SK-N-SH treated with all-trans-retinoic acid at 6 μM for 48 hours (cell line): ENCODE results near the gene ACSM3.

Experiments
- ATAC-seq: fragments of 200-7000 bp; cut with Tn5 transposase; 3 replicates; pipeline ENCODE4 v1.9.1; 2020; ENCODE audit warnings: mild to moderate bottlenecking, moderate library complexity
- BACH2 ChIP-seq: fragments of 250-450 bp; sonication (Bioruptor Pico); IDR thresholded peaks from 2 replicates; pipeline ENCODE4 v1.9.0; 2021; ENCODE audit warnings: mild to moderate bottlenecking, borderline replicate concordance
- CSDC2 ChIP-seq: fragments of 250-450 bp; sonication (Bioruptor Pico); IDR thresholded peaks from 2 replicates; pipeline ENCODE4 v1.5.0; 2020; ENCODE audit warnings: mild to moderate bottlenecking, moderate library complexity
- ESRRG ChIP-seq: fragments of 250-450 bp; sonication (Bioruptor Pico); IDR thresholded peaks from 2 replicates; pipeline ENCODE4 v1.6.1; 2021; ENCODE audit warnings: mild to moderate bottlenecking
- GLIS3 ChIP-seq: fragments of 250-450 bp; sonication (Bioruptor Pico); IDR thresholded peaks from 2 replicates; pipeline ENCODE4 v1.5.0; 2020; ENCODE audit warnings: mild to moderate bottlenecking, moderate library complexity
- ISL1 ChIP-seq: fragments of 250-450 bp; sonication (Bioruptor Pico); IDR thresholded peaks from 2 replicates; pipeline ENCODE4 v2.1.2; 2022; ENCODE audit warnings: mild to moderate bottlenecking, moderate library complexity
- OSR1 ChIP-seq: fragments of 250-450 bp; sonication (Bioruptor Pico); IDR thresholded peaks from 2 replicates; pipeline ENCODE4 v1.8.0; 2022; ENCODE audit warnings: moderate library complexity, mild to moderate bottlenecking, inconsistent platforms
- PPARA ChIP-seq: fragments of 250-450 bp; sonication (Bioruptor Pico); IDR thresholded peaks from 2 replicates; pipeline ENCODE4 v1.5.0; 2020; ENCODE audit warnings: mild to moderate bottlenecking, borderline replicate concordance
- RARB ChIP-seq: fragments of 250-450 bp; sonication (Bioruptor Pico); IDR thresholded peaks from 2 replicates; pipeline ENCODE4 v1.8.0; 2021; ENCODE audit warnings: mild to moderate bottlenecking, moderate library complexity
- SNAI2 ChIP-seq: fragments of 250-450 bp; sonication (Bioruptor Pico); IDR thresholded peaks from 2 replicates; pipeline ENCODE4 v1.5.0; 2020; ENCODE audit warnings: mild to moderate bottlenecking, moderate library complexity
- TCF4 ChIP-seq: fragments of 250-450 bp; sonication (Bioruptor Pico); IDR thresholded peaks from 2 replicates; pipeline ENCODE4 v1.8.0; 2021; ENCODE audit warnings: mild to moderate bottlenecking, moderate library complexity, borderline replicate concordance
- TOX ChIP-seq: fragments of 250-450 bp; sonication (Bioruptor Pico); IDR thresholded peaks from 2 replicates; pipeline ENCODE4 v1.8.0; 2021; ENCODE audit warnings: mild to moderate bottlenecking, moderate library complexity, borderline replicate concordance
- ZFP3 ChIP-seq: fragments of 250-450 bp; sonication (Bioruptor Pico); IDR thresholded peaks from 2 replicates; pipeline ENCODE4 v1.5.0; 2020; ENCODE audit warnings: mild to moderate bottlenecking, moderate library complexity
- ZFP30 ChIP-seq: fragments of 450-650 bp; formaldehyde crosslinking; IDR thresholded peaks from 2 replicates; pipeline ENCODE4 v1.5.0; 2022; ENCODE audit warnings: mild to moderate bottlenecking, moderate library complexity
- ZNF565 ChIP-seq: fragments of 450-650 bp; formaldehyde crosslinking; conservative IDR thresholded peaks from 2 replicates; pipeline ENCODE4 v1.5.0; 2020; ENCODE audit warnings: low read depth, mild to moderate bottlenecking, moderate library complexity
- ZNF70 ChIP-seq: fragments of 450-650 bp; formaldehyde crosslinking; IDR thresholded peaks from 2 replicates; pipeline ENCODE4 v1.5.0; 2020; ENCODE audit warnings: mild to moderate bottlenecking, moderate library complexity
- ZNF8 ChIP-seq: fragments of 450-650 bp; formaldehyde crosslinking; IDR thresholded peaks from 2 replicates; pipeline ENCODE4 v1.5.0; 2020; ENCODE audit warnings: mild to moderate bottlenecking, moderate library complexity
- TF ChIP-seq, protein P1 (sequence below): fragments of 250-450 bp; sonication (Bioruptor Pico); IDR thresholded peaks from 2 replicates; pipeline ENCODE4 v1.5.1; 2020; ENCODE audit warnings: low read depth, mild to moderate bottlenecking, moderate library complexity
- TF ChIP-seq, protein P2 (sequence below): fragments of 250-450 bp; sonication (Bioruptor Pico); IDR thresholded peaks from 2 replicates; pipeline ENCODE4 v1.5.1; 2021; ENCODE audit warnings: mild to moderate bottlenecking, moderate library complexity
- TF ChIP-seq, protein P3 (sequence below): fragments of 250-450 bp; sonication (Bioruptor Pico); IDR thresholded peaks from 2 replicates; pipeline ENCODE4 v1.8.0; 2021; ENCODE audit warnings: low read depth, mild to moderate bottlenecking, moderate library complexity, borderline replicate concordance
- TF ChIP-seq, protein P4 (sequence below): fragments of 250-450 bp; sonication (Bioruptor Pico); IDR thresholded peaks from 2 replicates; pipeline ENCODE4 v1.5.0; 2020; ENCODE audit warnings: mild to moderate bottlenecking, moderate library complexity

ACSM3 gene

DNA sequence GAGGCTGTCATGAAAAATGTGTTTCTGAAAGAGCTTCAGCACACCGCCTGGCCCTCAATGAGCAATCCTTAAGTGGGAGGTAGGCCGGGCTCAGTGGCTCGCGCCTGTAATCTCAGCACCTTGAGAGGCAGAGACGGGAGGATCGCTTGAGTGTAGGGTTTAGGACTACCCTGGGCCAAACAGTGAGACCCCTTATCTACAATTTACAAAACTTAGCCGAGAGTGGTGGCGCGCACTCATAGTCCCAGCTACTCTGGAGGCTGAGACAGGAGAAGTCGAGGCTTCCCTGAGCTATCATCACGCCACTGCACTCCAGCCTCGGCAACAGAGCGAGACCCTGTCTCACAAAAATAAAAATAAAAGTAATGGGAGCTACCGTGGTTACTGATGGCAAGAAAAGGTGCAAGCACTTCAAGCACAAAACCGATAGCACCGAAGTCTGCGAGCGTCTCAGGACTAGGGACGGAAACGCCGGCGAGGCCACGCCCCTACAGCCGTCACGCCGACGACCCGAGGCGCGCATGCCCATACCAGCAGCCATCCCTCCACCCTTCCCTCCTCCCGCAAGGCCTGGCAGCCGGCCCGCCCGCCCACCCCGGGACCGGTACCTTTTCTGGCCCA, 22.8 kb upstream of the ACSM3 start:
- ATAC-seq = peak; percentile 95
- TF ChIP-seq ZFP3 (no peak), BACH2 (no peak), CSDC2 (CRISPR knock-in tag) (no peak), PPARA (no peak), ZNF8 (no peak), ZFP30 (no peak), RARB (CRISPR knock-in tag) (no peak), SNAI2 (CRISPR knock-in tag) (no peak), ISL1 (CRISPR knock-in tag) (no peak), ZNF565 (CRISPR knock-in tag) (no peak), ZNF70 (CRISPR knock-in tag) (no peak)
- TF ChIP-seq, protein P1, sequence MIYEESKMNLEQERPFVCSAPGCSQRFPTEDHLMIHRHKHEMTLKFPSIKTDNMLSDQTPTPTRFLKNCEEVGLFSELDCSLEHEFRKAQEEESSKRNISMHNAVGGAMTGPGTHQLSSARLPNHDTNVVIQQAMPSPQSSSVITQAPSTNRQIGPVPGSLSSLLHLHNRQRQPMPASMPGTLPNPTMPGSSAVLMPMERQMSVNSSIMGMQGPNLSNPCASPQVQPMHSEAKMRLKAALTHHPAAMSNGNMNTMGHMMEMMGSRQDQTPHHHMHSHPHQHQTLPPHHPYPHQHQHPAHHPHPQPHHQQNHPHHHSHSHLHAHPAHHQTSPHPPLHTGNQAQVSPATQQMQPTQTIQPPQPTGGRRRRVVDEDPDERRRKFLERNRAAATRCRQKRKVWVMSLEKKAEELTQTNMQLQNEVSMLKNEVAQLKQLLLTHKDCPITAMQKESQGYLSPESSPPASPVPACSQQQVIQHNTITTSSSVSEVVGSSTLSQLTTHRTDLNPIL = no peak
- TF ChIP-seq, protein P2, sequence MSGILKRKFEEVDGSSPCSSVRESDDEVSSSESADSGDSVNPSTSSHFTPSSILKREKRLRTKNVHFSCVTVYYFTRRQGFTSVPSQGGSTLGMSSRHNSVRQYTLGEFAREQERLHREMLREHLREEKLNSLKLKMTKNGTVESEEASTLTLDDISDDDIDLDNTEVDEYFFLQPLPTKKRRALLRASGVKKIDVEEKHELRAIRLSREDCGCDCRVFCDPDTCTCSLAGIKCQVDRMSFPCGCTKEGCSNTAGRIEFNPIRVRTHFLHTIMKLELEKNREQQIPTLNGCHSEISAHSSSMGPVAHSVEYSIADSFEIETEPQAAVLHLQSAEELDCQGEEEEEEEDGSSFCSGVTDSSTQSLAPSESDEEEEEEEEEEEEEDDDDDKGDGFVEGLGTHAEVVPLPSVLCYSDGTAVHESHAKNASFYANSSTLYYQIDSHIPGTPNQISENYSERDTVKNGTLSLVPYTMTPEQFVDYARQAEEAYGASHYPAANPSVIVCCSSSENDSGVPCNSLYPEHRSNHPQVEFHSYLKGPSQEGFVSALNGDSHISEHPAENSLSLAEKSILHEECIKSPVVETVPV = no peak
- TF ChIP-seq, protein P3, sequence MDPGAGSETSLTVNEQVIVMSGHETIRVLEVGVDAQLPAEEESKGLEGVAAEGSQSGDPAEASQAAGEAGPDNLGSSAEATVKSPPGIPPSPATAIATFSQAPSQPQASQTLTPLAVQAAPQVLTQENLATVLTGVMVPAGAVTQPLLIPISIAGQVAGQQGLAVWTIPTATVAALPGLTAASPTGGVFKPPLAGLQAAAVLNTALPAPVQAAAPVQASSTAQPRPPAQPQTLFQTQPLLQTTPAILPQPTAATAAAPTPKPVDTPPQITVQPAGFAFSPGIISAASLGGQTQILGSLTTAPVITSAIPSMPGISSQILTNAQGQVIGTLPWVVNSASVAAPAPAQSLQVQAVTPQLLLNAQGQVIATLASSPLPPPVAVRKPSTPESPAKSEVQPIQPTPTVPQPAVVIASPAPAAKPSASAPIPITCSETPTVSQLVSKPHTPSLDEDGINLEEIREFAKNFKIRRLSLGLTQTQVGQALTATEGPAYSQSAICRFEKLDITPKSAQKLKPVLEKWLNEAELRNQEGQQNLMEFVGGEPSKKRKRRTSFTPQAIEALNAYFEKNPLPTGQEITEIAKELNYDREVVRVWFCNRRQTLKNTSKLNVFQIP (CRISPR knock-in tag) = no peak

DNA sequence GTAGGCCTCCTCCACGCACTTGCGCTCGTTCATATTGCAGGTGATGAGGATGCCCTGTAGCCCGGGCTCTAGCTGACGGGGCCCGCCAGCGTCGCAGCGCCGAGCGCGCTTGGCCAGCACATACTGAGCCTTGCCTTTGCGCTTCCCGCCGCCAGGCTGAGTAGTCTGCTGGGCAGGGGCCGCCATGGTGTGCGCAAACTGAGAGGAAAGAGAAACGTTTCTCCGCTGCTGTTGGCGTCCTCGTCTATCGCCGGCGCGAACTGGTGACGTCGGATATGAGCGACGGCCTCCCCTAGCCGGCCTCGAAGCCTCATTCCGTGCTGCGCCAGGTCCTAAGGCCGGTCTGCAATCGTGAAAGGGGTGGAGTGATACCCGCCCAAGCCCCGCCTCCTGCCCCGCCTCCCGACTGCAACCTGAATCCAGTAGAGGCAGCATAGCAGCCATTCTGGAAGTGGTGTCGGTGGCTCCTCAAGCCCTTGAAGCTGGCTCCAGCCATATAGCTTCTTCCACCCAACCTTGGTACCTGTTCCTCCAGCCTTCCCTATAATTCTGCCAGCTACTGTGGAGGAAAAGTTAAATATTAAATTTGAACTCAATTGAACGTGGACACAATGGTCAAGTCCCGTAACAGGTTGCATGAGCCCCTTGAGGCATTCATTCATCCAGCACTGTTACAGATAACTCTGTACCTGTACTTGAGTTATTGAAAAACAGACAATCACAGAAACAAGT, 22.1 kb upstream of the ACSM3 start, which contains the start of gene THUMPD1:
Gene THUMPD1 (minus strand): TSS at position 265 of the 732 bp plus-strand sequence. CDS start 79 bp downstream, at position 186.
- TF ChIP-seq TCF4 (CRISPR knock-in tag) (no peak), OSR1 (CRISPR knock-in tag) (no peak)
- TF ChIP-seq, protein P2 = no peak
- ATAC-seq = peak; percentile 97

DNA sequence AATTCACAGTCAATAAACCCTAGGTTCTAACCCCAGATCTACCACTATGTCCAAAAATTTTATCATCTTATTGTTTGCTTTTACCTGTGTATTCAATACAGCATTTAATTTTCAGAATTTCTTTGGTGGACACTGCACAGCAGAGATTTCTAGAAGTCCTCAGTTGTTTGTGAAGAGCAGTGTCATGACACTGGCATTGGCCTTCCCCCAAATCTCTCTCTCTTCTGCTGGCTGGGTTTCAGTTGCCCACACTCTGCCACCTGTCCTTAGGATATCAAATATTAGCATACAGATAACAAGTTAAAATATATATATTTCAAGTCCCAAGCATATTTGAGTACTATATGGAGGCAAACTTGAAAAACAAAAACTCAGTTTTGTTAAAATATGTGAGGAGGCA, 20.2 kb upstream of the ACSM3 start:
- no peak for ATAC-seq
- TF ChIP-seq, protein P2 = no peak

DNA sequence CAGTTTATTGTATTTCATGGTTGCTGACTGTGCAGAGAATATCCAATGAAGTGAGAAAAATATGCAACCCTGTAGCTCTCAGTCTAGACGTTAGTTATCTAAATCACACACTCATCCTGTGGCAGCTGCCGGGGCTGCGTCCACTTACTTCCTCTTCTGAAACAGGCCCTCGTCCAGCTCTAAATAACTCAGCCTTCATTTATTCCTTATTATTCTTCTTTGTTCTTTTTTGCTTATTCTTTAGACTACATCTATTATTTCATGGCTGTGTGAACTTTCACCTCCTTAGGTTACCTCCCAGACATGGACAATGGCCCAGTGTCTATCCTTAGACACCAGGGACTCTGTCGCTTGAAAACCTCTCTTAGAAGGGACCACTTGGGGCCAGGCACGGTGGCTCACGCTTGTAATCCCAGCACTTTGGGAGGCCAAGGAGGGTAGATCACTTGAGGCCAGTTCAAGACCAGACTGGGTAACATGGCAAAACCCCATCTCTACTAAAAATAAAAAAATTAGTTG, 18.8 kb upstream of the ACSM3 start:
- ATAC-seq = no peak
- TF ChIP-seq, protein P4, sequence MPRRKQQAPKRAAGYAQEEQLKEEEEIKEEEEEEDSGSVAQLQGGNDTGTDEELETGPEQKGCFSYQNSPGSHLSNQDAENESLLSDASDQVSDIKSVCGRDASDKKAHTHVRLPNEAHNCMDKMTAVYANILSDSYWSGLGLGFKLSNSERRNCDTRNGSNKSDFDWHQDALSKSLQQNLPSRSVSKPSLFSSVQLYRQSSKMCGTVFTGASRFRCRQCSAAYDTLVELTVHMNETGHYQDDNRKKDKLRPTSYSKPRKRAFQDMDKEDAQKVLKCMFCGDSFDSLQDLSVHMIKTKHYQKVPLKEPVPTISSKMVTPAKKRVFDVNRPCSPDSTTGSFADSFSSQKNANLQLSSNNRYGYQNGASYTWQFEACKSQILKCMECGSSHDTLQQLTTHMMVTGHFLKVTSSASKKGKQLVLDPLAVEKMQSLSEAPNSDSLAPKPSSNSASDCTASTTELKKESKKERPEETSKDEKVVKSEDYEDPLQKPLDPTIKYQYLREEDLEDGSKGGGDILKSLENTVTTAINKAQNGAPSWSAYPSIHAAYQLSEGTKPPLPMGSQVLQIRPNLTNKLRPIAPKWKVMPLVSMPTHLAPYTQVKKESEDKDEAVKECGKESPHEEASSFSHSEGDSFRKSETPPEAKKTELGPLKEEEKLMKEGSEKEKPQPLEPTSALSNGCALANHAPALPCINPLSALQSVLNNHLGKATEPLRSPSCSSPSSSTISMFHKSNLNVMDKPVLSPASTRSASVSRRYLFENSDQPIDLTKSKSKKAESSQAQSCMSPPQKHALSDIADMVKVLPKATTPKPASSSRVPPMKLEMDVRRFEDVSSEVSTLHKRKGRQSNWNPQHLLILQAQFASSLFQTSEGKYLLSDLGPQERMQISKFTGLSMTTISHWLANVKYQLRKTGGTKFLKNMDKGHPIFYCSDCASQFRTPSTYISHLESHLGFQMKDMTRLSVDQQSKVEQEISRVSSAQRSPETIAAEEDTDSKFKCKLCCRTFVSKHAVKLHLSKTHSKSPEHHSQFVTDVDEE (CRISPR knock-in tag) = no peak
- TF ChIP-seq OSR1 (CRISPR knock-in tag) (no peak), ZNF8 (no peak), GLIS3 (CRISPR knock-in tag) (no peak), RARB (CRISPR knock-in tag) (no peak), TOX (no peak), ZNF565 (CRISPR knock-in tag) (no peak), ESRRG (CRISPR knock-in tag) (no peak), ZFP3 (no peak), TCF4 (CRISPR knock-in tag) (no peak)
- TF ChIP-seq, protein P3 (CRISPR knock-in tag) = no peak
- TF ChIP-seq, protein P1 = no peak
